Esophagus muscularis mucosa (tissue), 4 donors: Measurements from ENCODE around the gene VMP1. TPM values are rescaled to one million over a fixed set of nuclear protein-coding genes. Genes with fewer than 3 reads are reported as not detected.

ENCODE experiments used
- DNase-seq: peaks from one replicate; pipeline ENCODE4 v3.0.0-alpha.2; 2017; ENCODE audit errors: extremely low spot score
- H3K27ac ChIP-seq, 4 donors: fragments of 200-600 bp; sonication (generic); replicated peaks in 1 of 4; 1 replicate in 3 of 4; 2 replicates in 1 of 4; pipeline ENCODE4 v1.5.1; 2016 to 2019; ENCODE audit warnings: mild to moderate bottlenecking in 1 of 4
- H3K27me3 ChIP-seq, 4 donors: fragments of 200-600 bp; sonication (generic); one replicate each; pipeline versions ENCODE4 v1.5.1 to v1.6.0; 2016 to 2019
- H3K36me3 ChIP-seq, 4 donors: fragments of 200-600 bp; sonication (generic); one replicate each; pipeline ENCODE4 v1.5.1; 2016 to 2019
- H3K4me1 ChIP-seq, 4 donors: fragments of 200-600 bp; sonication (generic); one replicate each; pipeline ENCODE4 v1.5.1; 2016 to 2019
- H3K4me3 ChIP-seq, 4 donors: fragments of 200-600 bp; sonication (generic); 1 replicate in 2 of 4; 2 replicates in 2 of 4; pipeline ENCODE4 v1.5.1; 2016 to 2019; ENCODE audit warnings: mild to moderate bottlenecking in 4 of 4, moderate library complexity in 1 of 4
- H3K9me3 ChIP-seq, 4 donors: fragments of 200-600 bp; sonication (generic); 1 replicate in 3 of 4; 2 replicates in 1 of 4; pipeline ENCODE4 v1.5.1; 2016 to 2019
- CTCF ChIP-seq, 3 experiments: fragments of 200-600 bp in 2 of 3; fragments of 450-650 bp in 1 of 3; sonication (generic) in 2 of 3; IDR thresholded peaks; one replicate each; pipeline ENCODE4 v1.5.1; 2017 to 2019; ENCODE audit warnings: antibody characterized with exemption in 3 of 3, mild to moderate bottlenecking in 2 of 3, moderate library complexity in 1 of 3
- EP300 ChIP-seq: sonication (generic); formaldehyde crosslinking; IDR thresholded peaks from one replicate; pipeline ENCODE4 v1.6.1; 2017; ENCODE audit warnings: antibody characterized with exemption
- POLR2A ChIP-seq: fragments of 450-650 bp; IDR thresholded peaks from one replicate; pipeline ENCODE4 v1.6.1; 2017; ENCODE audit warnings: antibody characterized with exemption, moderate library complexity, mild to moderate bottlenecking, low read depth
- POLR2AphosphoS5 ChIP-seq, 2 donors: sonication (generic); formaldehyde crosslinking; IDR thresholded peaks; one replicate each; pipeline ENCODE4 v1.6.1; 2017; ENCODE audit warnings: antibody characterized with exemption in 2 of 2
- WGBS: methylation state at CpG from one replicate; pipeline ENCODE4 v1.1.5; 2018; 5-methylcytosine and 5-hydroxymethylcytosine counted together
- intact Hi-C: fragments of 100-400 bp; cut with DNase I; formaldehyde crosslinking; loops from one replicate; pipeline ENCODE4 v1.15.1; 2023
- total RNA-seq, 4 donors: library from RNA; depleted of rRNA; stranded (reverse); fragments of >200 nt; gene quantifications; one replicate each; pipeline versions ENCODE4 v1.1.0 to v1.2.1, GENCODE V29; 2016

VMP1 gene
- total RNA-seq, 4 donors from 2014 or later = 47.3 to 137 (median 59.6) TPM

- H3K27me3 ChIP-seq = no peaks in the 10 kb centered on the region
- intact Hi-C loops = no loop called here
- no peak overlapping the region for H3K4me3 ChIP-seq
- no peak for DNase-seq
- H3K4me1 ChIP-seq = peaks cover 15 to 46% (median 31%) of the 10 kb centered on the region in 4 donors
- TF ChIP-seq CTCF (IDR thresholded peaks at IDR 0.05) = no peak
- TF ChIP-seq POLR2AphosphoS5 (IDR thresholded peaks at IDR 0.05) = no peak
- H3K27ac ChIP-seq = no peak overlapping the region
- H3K9me3 ChIP-seq = no peaks in the 10 kb centered on the region
- no peaks in the 10 kb centered on the region for H3K36me3 ChIP-seq
Observed at GRCh38 chr17:59711936-59712335, 4.5 kb downstream of the VMP1 start.

DNA sequence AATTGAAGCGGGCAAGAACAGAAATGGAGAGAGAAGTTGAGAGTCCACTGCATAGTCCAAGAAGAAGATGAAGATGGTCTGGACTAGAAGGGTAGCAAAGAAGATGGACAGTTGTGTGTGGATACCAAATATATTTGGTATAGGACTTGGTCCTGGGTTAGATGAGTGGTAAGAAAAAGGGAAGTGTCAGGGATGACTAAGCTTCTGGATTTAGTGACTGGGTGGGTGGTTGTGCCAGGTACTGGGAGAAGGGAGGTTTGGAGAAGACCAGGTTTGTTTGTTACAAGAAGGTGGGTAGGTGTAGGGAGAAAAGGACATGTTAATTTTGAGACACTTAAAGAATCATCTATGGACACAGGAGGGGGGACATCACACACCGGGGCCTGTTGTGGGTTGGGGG is 5.4 kb downstream of the VMP1 start:
- no peak overlapping the region for H3K4me3 ChIP-seq
- intact Hi-C loops = no loop called here
- H3K27me3 ChIP-seq = no peaks in the 10 kb centered on the region
- TF ChIP-seq POLR2A (no peak), POLR2AphosphoS5 (IDR thresholded peaks at IDR 0.05) (no peak), EP300 (no peak), CTCF (IDR thresholded peaks at IDR 0.05) (no peak)
- WGBS = 88% methylated on average over 2 of the region's 2 CpGs
- no peak overlapping the region for H3K27ac ChIP-seq
- peaks cover 15 to 45% (median 38%) of the 10 kb centered on the region in 4 donors for H3K4me1 ChIP-seq
- DNase-seq = no peak
- H3K36me3 ChIP-seq = no peaks in the 10 kb centered on the region
- no peaks in the 10 kb centered on the region for H3K9me3 ChIP-seq

DNA sequence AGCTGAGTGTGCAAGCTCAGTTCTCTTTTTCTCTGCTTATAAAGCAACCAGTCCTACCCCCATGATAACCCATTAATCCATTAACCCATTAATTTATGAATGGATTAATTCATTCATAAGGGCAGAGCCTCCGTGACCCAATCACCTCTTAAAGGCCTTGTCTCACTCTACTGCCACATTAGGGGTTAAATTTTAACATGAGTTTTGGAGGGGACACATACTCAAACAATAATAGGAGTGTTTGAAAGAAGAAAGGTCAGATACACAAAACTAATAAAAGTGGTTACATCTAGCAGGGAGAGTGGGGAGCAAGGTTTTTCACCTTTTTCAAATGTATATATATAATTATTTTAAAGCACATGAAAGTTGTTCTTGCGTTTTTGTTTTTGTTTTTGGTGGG is 6.8 kb downstream of the VMP1 start:
- 83% methylated on average over 2 of the region's 2 CpGs for WGBS
- H3K4me3 ChIP-seq = no peak overlapping the region
- DNase-seq = no peak
- peaks cover 4 to 34% (median 28%) of the 10 kb centered on the region in 4 donors for H3K4me1 ChIP-seq
- TF ChIP-seq EP300 = no peak
- TF ChIP-seq CTCF (IDR thresholded peaks at IDR 0.05) = no peak
- TF ChIP-seq POLR2AphosphoS5 (IDR thresholded peaks at IDR 0.05) = no peak
- TF ChIP-seq POLR2A = no peak
- intact Hi-C loops = no loop called here
- no peak overlapping the region for H3K27ac ChIP-seq
- no peaks in the 10 kb centered on the region for H3K9me3 ChIP-seq
- H3K36me3 ChIP-seq = no peaks in the 10 kb centered on the region
- H3K27me3 ChIP-seq = no peaks in the 10 kb centered on the region

DNA sequence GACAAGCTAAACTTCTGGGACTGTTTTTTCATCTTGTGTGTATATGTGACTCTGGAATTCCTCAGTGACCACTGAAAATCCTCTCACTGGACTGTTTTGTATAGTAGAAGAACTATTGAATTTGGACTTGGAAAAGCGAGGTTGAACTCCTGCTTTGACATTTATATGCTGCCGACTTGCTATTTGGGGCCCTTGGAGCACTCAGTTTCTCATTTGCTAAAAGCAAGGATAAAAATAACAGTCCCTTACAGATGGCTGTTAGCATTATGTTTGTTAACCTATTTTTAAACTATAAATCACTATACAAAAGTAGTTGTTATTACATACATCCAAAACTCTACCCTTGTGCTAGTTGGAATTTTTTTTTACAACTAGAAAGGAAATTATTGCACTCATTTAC is 9.0 kb downstream of the VMP1 start:
- no peaks in the 10 kb centered on the region for H3K9me3 ChIP-seq
- no peak for TF ChIP-seq EP300
- no peak for TF ChIP-seq POLR2AphosphoS5 (IDR thresholded peaks at IDR 0.05)
- no peak for TF ChIP-seq CTCF (IDR thresholded peaks at IDR 0.05)
- no peak for TF ChIP-seq POLR2A
- WGBS = 68% methylated on average over 2 of the region's 2 CpGs
- peaks cover 0 to 31% (median 27%) of the 10 kb centered on the region in 4 donors for H3K4me1 ChIP-seq
- no peak for DNase-seq
- peak overlapping the region; percentile 14 to 60 (median 26) for H3K27ac ChIP-seq
- intact Hi-C loops = no loop called here
- no peaks in the 10 kb centered on the region for H3K27me3 ChIP-seq
- no peak overlapping the region for H3K4me3 ChIP-seq
- no peaks in the 10 kb centered on the region for H3K36me3 ChIP-seq

GRCh38 chr17:59719526-59719925 is 12.1 kb downstream of the VMP1 start:
- no peak for DNase-seq
- Histone ChIP-seq H3K27me3 (no peaks in the 10 kb centered on the region), H3K27ac (no peak overlapping the region), H3K4me3 (no peak overlapping the region), H3K36me3 (no peaks in the 10 kb centered on the region), H3K9me3 (no peaks in the 10 kb centered on the region), H3K4me1 (peaks cover 0 to 35% (median 28%) of the 10 kb centered on the region in 4 donors)
- no peak for TF ChIP-seq POLR2A
- TF ChIP-seq EP300 = no peak
- TF ChIP-seq POLR2AphosphoS5 (IDR thresholded peaks at IDR 0.05) = no peak
- no peak for TF ChIP-seq CTCF (IDR thresholded peaks at IDR 0.05)
- intact Hi-C loops = no loop called here
